Vagina (tissue), 2 donors: ENCODE results near the gene TTLL6. TPM values are rescaled to one million over a fixed set of nuclear protein-coding genes. Genes with fewer than 3 reads are reported as not detected.
"Not testable (repeated sequence)": the region's sequence is repeated elsewhere in the genome, so short reads cannot be mapped to it uniquely, and the experiment has no call there.

Experiments used
- DNase-seq, 2 donors: peaks; one replicate each; pipeline ENCODE4 v3.0.0-alpha.2; 2017; ENCODE audit errors: extremely low spot score in 2 of 2
- H3K27ac ChIP-seq: fragments of 200-600 bp; sonication (generic); one replicate; pipeline ENCODE4 v1.5.1; 2019
- H3K27me3 ChIP-seq: fragments of 200-600 bp; sonication (generic); one replicate; pipeline ENCODE4 v1.5.1; 2019
- H3K36me3 ChIP-seq, 2 donors: fragments of 200-600 bp; sonication (generic); one replicate each; pipeline ENCODE4 v1.5.1; 2017 to 2019
- H3K4me1 ChIP-seq: fragments of 200-600 bp; sonication (generic); one replicate; pipeline ENCODE4 v1.5.1; 2019
- H3K4me3 ChIP-seq, 2 donors: fragments of 200-600 bp; sonication (generic); 1 replicate in 1 of 2; 2 replicates in 1 of 2; pipeline ENCODE4 v1.5.1; 2016 to 2019
- H3K9me3 ChIP-seq: fragments of 200-600 bp; sonication (generic); one replicate; pipeline ENCODE4 v1.5.1; 2019
- CTCF ChIP-seq, 3 experiments: fragments of 450-650 bp in 2 of 3; fragments of 200-600 bp in 1 of 3; sonication (generic) in 1 of 3; IDR thresholded peaks; one replicate each; pipeline ENCODE4 v1.5.1; 2017 to 2019; ENCODE audit warnings: antibody characterized with exemption in 3 of 3, mild to moderate bottlenecking in 2 of 3, moderate library complexity in 2 of 3
- POLR2A ChIP-seq, 2 donors: fragments of 450-650 bp; IDR thresholded peaks; one replicate each; pipeline ENCODE4 v1.6.1; 2017; ENCODE audit warnings: antibody characterized with exemption in 2 of 2, mild to moderate bottlenecking in 2 of 2, moderate library complexity in 2 of 2
- POLR2AphosphoS5 ChIP-seq, 2 donors: sonication (generic); formaldehyde crosslinking; IDR thresholded peaks; one replicate each; pipeline ENCODE4 v1.9.0; 2017; ENCODE audit warnings: antibody characterized with exemption in 2 of 2, mild to moderate bottlenecking in 2 of 2, low read depth in 1 of 2; ENCODE audit not compliant: insufficient read depth in 1 of 2
- intact Hi-C: fragments of 100-400 bp; cut with DNase I; formaldehyde crosslinking; loops from one replicate; pipeline ENCODE4 v1.15.1; 2023
- total RNA-seq: library from RNA; depleted of rRNA; stranded (reverse); fragments of >200 nt; gene quantifications from one replicate; pipeline ENCODE4 v1.2.3, GENCODE V29; 2016

The TTLL6 gene
- total RNA-seq, 1 donor from 2014 or later = 0.49 TPM

GRCh38 chr17:48841395-48841831 is 24.4 kb upstream of the TTLL6 start:
- intact Hi-C loops = no loop called here
- Histone ChIP-seq H3K4me1 (peaks cover 71% of the 10 kb centered on the region), H3K27me3 (no peaks in the 10 kb centered on the region), H3K4me3 (peak overlapping the region; percentile 35 to 47), H3K36me3 (peaks cover 4 to 34% of the 10 kb centered on the region in 2 donors), H3K9me3 (no peaks in the 10 kb centered on the region), H3K27ac (peak overlapping the region; percentile 93)
- no peak for DNase-seq
- TF ChIP-seq POLR2A (IDR thresholded peaks at IDR 0.05) (no peak), POLR2AphosphoS5 (IDR thresholded peaks at IDR 0.05; ENCODE audit: insufficient read depth in 1 of 2, low read depth in 1 of 2) (peak in 1 of 2 donors; percentile 98), CTCF (IDR thresholded peaks at IDR 0.05) (no peak)

GRCh38 chr17:48840441-48840840 is 23.4 kb upstream of the TTLL6 start:
- Histone ChIP-seq H3K4me1 (peaks cover 81% of the 10 kb centered on the region), H3K27me3 (no peaks in the 10 kb centered on the region), H3K4me3 (peak overlapping the region in 1 of 2 donors; percentile 35), H3K9me3 (no peaks in the 10 kb centered on the region), H3K36me3 (peaks cover 0 to 26% of the 10 kb centered on the region in 2 donors), H3K27ac (peak overlapping the region; percentile 93)
- DNase-seq = no peak
- no peak for TF ChIP-seq POLR2AphosphoS5 (IDR thresholded peaks at IDR 0.05; ENCODE audit: insufficient read depth in 1 of 2, low read depth in 1 of 2)
- intact Hi-C loops = no loop called here

GRCh38 chr17:48837458-48837857 is 20.4 kb upstream of the TTLL6 start:
- Histone ChIP-seq H3K27ac (peak overlapping the region; percentile 33), H3K4me1 (peaks cover 97% of the 10 kb centered on the region)
- H3K9me3 ChIP-seq, H3K27me3 ChIP-seq, DNase-seq, H3K36me3 ChIP-seq, intact Hi-C loops, H3K4me3 ChIP-seq: not testable (repeated sequence)

- intact Hi-C loops = no loop called here
- no peak overlapping the region for H3K27ac ChIP-seq
- no peaks in the 10 kb centered on the region for H3K9me3 ChIP-seq
- no peaks in the 10 kb centered on the region for H3K36me3 ChIP-seq
- TF ChIP-seq POLR2AphosphoS5 (IDR thresholded peaks at IDR 0.05; ENCODE audit: insufficient read depth in 1 of 2, low read depth in 1 of 2) (peak in 1 of 2 donors; percentile 34), POLR2A (IDR thresholded peaks at IDR 0.05) (no peak), CTCF (IDR thresholded peaks at IDR 0.05) (no peak)
- no peaks in the 10 kb centered on the region for H3K27me3 ChIP-seq
- no peak for DNase-seq
- H3K4me1 ChIP-seq = peaks cover 95% of the 10 kb centered on the region
- H3K4me3 ChIP-seq = no peak overlapping the region
These were observed 18.9 kb upstream of the TTLL6 start for GRCh38 chr17:48835971-48836370.

- Histone ChIP-seq H3K4me1 (peaks cover 85% of the 10 kb centered on the region), H3K36me3 (no peaks in the 10 kb centered on the region), H3K9me3 (no peaks in the 10 kb centered on the region), H3K27me3 (no peaks in the 10 kb centered on the region), H3K4me3 (no peak overlapping the region), H3K27ac (no peak overlapping the region)
- intact Hi-C loops = no loop called here
- no peak for DNase-seq
- TF ChIP-seq POLR2AphosphoS5 (IDR thresholded peaks at IDR 0.05; ENCODE audit: insufficient read depth in 1 of 2, low read depth in 1 of 2) (no peak), POLR2A (IDR thresholded peaks at IDR 0.05) (no peak), CTCF (IDR thresholded peaks at IDR 0.05) (no peak)
These were observed 17.9 kb upstream of the TTLL6 start for GRCh38 chr17:48834973-48835372.

- DNase-seq = no peak
- Histone ChIP-seq H3K9me3 (no peaks in the 10 kb centered on the region), H3K27ac (peak overlapping the region; percentile 99), H3K36me3 (no peaks in the 10 kb centered on the region), H3K4me3 (peak overlapping the region; percentile 80 to 99), H3K4me1 (peaks cover 52% of the 10 kb centered on the region), H3K27me3 (no peaks in the 10 kb centered on the region)
- TF ChIP-seq CTCF (IDR thresholded peaks at IDR 0.05) (no peak), POLR2A (IDR thresholded peaks at IDR 0.05) (no peak), POLR2AphosphoS5 (IDR thresholded peaks at IDR 0.05; ENCODE audit: insufficient read depth in 1 of 2, low read depth in 1 of 2) (no peak)
- intact Hi-C loops = no loop called here
These were observed 14.5 kb upstream of the TTLL6 start for GRCh38 chr17:48831549-48831883.
